MCF 10A (cell line): Measurements from ENCODE around the gene IMPG1. TPM values are rescaled to one million over a fixed set of nuclear protein-coding genes. Genes with fewer than 3 reads are reported as not detected.

Experiments
- BruUV-seq: library from RNA; stranded (reverse); fragments of 400-500 nt; replicated peaks from 2 replicates; lab custom pipeline; 2021; lab: Mats Ljungman, UMichigan
- CTCF ChIA-PET: fragments of 300-600 bp; sonication (Branson Sonifier 250); formaldehyde crosslinking; extraction: SDS; loops from one replicate; lab custom pipeline; 2021; ENCODE audit warnings: antibody characterized with exemption, inconsistent platforms; lab: Yijun Ruan, JAX
- POLR2A ChIA-PET: fragments of 300-600, 350-650 bp; sonication (Branson Sonifier 250); formaldehyde crosslinking; extraction: SDS; loops from one replicate; lab custom pipeline; 2020; ENCODE audit warnings: antibody characterized with exemption, inconsistent platforms; lab: Yijun Ruan, JAX
- DNase-seq: peaks from one replicate; pipeline ENCODE4 v3.0.0-alpha.2; 2018; ENCODE audit not compliant: unreplicated experiment
- H3K27ac Mint-ChIP-seq: one replicate; pipeline ENCODE4 v1.8.0; 2022; ENCODE audit warnings: mild to moderate bottlenecking, low read depth, mixed read lengths; ENCODE audit not compliant: unreplicated experiment
- H3K27me3 Mint-ChIP-seq: one replicate; pipeline ENCODE4 v1.8.0; 2022; ENCODE audit warnings: mixed read lengths; ENCODE audit not compliant: insufficient read depth, unreplicated experiment
- H3K36me3 Mint-ChIP-seq: one replicate; pipeline ENCODE4 v1.8.0; 2022; ENCODE audit warnings: mild to moderate bottlenecking, moderate library complexity, mixed read lengths; ENCODE audit not compliant: insufficient read depth, unreplicated experiment
- H3K4me1 Mint-ChIP-seq: one replicate; pipeline ENCODE4 v1.8.0; 2022; ENCODE audit warnings: mixed read lengths; ENCODE audit not compliant: insufficient read depth, unreplicated experiment
- H3K4me3 Mint-ChIP-seq: one replicate; pipeline ENCODE4 v1.8.0; 2022; ENCODE audit warnings: mild to moderate bottlenecking, moderate library complexity, mixed read lengths; ENCODE audit not compliant: unreplicated experiment
- H3K9me3 Mint-ChIP-seq: one replicate; pipeline ENCODE4 v1.8.0; 2022; ENCODE audit warnings: mixed read lengths; ENCODE audit not compliant: unreplicated experiment
- CTCF ChIP-seq: fragments of 200-600 bp; IDR thresholded peaks from one replicate; pipeline ENCODE4 v1.8.0; 2022; ENCODE audit warnings: antibody characterized with exemption, mild to moderate bottlenecking; ENCODE audit not compliant: unreplicated experiment
- intact Hi-C: fragments of 100-400 bp; cut with micrococcal nuclease; formaldehyde crosslinking; loops from 2 replicates; pipeline ENCODE4 v1.14.1; 2022
- total RNA-seq: library from RNA; stranded (reverse); gene quantifications from 2 replicates; pipeline ENCODE4 v1.2.3, GENCODE V29; 2022

IMPG1 gene
- total RNA-seq, 1 experiment from 2014 or later: not detected

GRCh38 chr6:75896526-75896925 lies 175.9 kb downstream of the IMPG1 start:
- no peak overlapping the region for H3K4me3 Mint-ChIP-seq
- POLR2A ChIA-PET: no interaction called here
- no peaks in the 10 kb centered on the region for H3K9me3 Mint-ChIP-seq
- BruUV-seq: no TSS peak
- H3K27ac Mint-ChIP-seq: no peak overlapping the region
- no peak for DNase-seq
- CTCF ChIA-PET: interaction anchor here (0.7 to 1.6 kb wide), 2 partner anchors 10 to 37 kb away, joined by 3 to 5 read pairs; no protein-coding TSS in a partner anchor
- TF ChIP-seq CTCF: no peak
- H3K4me1 Mint-ChIP-seq: peaks cover 10% of the 10 kb centered on the region
- H3K27me3 Mint-ChIP-seq: no peaks in the 10 kb centered on the region
- no peaks in the 10 kb centered on the region for H3K36me3 Mint-ChIP-seq
- intact Hi-C loops: no loop called here

GRCh38 chr6:75893776-75894152 lies 178.7 kb downstream of the IMPG1 start:
- peaks cover 12% of the 10 kb centered on the region for H3K36me3 Mint-ChIP-seq
- CTCF ChIA-PET: interaction anchor here (0.5 to 5.0 kb wide), 27 partner anchors 11 to 1819 kb away, joined by 3 to 80 read pairs (median 4); no protein-coding TSS in a partner anchor
- no peaks in the 10 kb centered on the region for H3K27me3 Mint-ChIP-seq
- no peak overlapping the region for H3K27ac Mint-ChIP-seq
- POLR2A ChIA-PET: interaction anchor here (0.7 to 1.2 kb wide), 2 partner anchors 9 to 791 kb away, joined by 3 to 4 read pairs; no protein-coding TSS in a partner anchor
- no peak for DNase-seq
- H3K9me3 Mint-ChIP-seq: no peaks in the 10 kb centered on the region
- H3K4me1 Mint-ChIP-seq: peaks cover 10% of the 10 kb centered on the region
- TF ChIP-seq CTCF: no peak
- no peak overlapping the region for H3K4me3 Mint-ChIP-seq
- intact Hi-C loops: loop anchor here (1.0 to 5.0 kb wide), 2 partner anchors 789 to 1564 kb away; no protein-coding TSS in a partner anchor
- no TSS peak for BruUV-seq

- CTCF ChIA-PET: interaction anchor here (0.5 to 5.0 kb wide), 34 partner anchors 12 to 1967 kb away, joined by 3 to 80 read pairs (median 4); no protein-coding TSS in a partner anchor
- peak; percentile 62 for TF ChIP-seq CTCF
- POLR2A ChIA-PET: interaction anchor here (0.5 to 1.2 kb wide), 4 partner anchors 8 to 179 kb away, joined by 3 to 4 read pairs (median 4); partner anchors contain the start of gene IMPG1
- Mint-ChIP-seq H3K27ac (no peak overlapping the region), H3K4me3 (no peak overlapping the region), H3K36me3 (peaks cover 13% of the 10 kb centered on the region), H3K9me3 (no peaks in the 10 kb centered on the region), H3K4me1 (peaks cover 10% of the 10 kb centered on the region), H3K27me3 (no peaks in the 10 kb centered on the region)
- BruUV-seq: no TSS peak
- intact Hi-C loops: loop anchor here (1.0 to 5.0 kb wide), 2 partner anchors 789 to 1564 kb away; no protein-coding TSS in a partner anchor
- peak; percentile 72 for DNase-seq
Observed at GRCh38 chr6:75893058-75893775, 179.2 kb downstream of the IMPG1 start.

- intact Hi-C loops: loop anchor here (5.0 kb wide), 1 partner anchor 790 kb away; no protein-coding TSS in a partner anchor
- no peak for TF ChIP-seq CTCF
- Mint-ChIP-seq H3K27me3 (no peaks in the 10 kb centered on the region), H3K27ac (peak overlapping the region; percentile 6), H3K4me1 (peaks cover 10% of the 10 kb centered on the region), H3K36me3 (peaks cover 16% of the 10 kb centered on the region), H3K4me3 (no peak overlapping the region), H3K9me3 (no peaks in the 10 kb centered on the region)
- ChIA-PET POLR2A (interaction anchor here (0.7 to 1.2 kb wide), 2 partner anchors 8 to 16 kb away, joined by 4 read pairs; no protein-coding TSS in a partner anchor), CTCF (interaction anchor here (0.5 to 5.0 kb wide), 13 partner anchors 11 to 1967 kb away, joined by 3 to 80 read pairs (median 4); no protein-coding TSS in a partner anchor)
- no peak for DNase-seq
- BruUV-seq: no TSS peak
Observed at GRCh38 chr6:75892384-75892783, 180.1 kb downstream of the IMPG1 start.
